RWPE1 (cell line): Measurements from ENCODE around the gene DUSP14.

ENCODE experiments used
- CTCF ChIA-PET: fragments of 350-600 bp; sonication (Branson Sonifier 250); formaldehyde crosslinking; extraction: SDS; loops from one replicate; lab custom pipeline; 2021; lab: Yijun Ruan, JAX
- POLR2A ChIA-PET: fragments of 400-600 bp; formaldehyde crosslinking; extraction: SDS; loops from one replicate; lab custom pipeline; 2020; ENCODE audit warnings: antibody characterized with exemption; ENCODE audit not compliant: low non-redundant PET; lab: Yijun Ruan, JAX
- DNase-seq: peaks from one replicate; pipeline ENCODE4 v3.0.0; 2012; ENCODE audit warnings: low spot score
- H3K27ac ChIP-seq: fragments of 450-650 bp; 2 replicates; pipeline ENCODE4 v1.5.1; 2017
- TF ChIP-seq, protein P1 (sequence below): fragments of 450-650 bp; conservative IDR thresholded peaks from 2 replicates; pipeline ENCODE4 v1.5.1; 2017; ENCODE audit warnings: low read depth, mild to moderate bottlenecking

DUSP14 gene

DNA sequence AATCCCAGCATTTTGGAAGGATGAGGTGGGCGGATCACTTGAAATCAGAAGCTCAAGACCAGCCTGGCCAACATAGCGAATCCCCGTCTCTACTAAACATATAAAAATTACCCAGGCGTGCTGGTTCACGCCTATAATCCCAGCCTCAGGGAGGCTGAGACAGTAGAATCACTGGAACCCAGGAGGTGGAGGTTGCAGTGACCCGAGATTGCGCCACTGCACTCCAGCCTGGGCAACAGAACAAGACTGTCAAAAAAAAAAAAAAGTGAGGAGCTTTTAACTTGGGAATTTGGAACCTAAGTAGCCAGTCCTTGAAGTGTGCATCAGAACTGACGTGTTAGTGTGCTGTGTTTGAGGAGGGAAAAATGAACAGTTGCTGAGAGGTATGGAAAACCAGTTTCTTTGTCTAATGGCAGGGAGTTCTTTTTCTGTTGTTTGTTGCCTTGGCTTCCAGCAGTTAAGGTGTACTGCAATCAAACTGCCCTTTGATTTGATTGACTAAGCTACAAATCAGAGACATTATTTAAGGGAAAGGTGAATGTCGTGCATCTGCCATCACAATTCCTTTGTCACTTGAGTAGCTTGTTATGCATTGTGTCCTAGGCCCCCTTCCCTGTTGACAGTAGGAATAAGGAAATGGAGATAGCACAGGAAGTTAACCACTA lies 8.6 kb upstream of the DUSP14 start:
- POLR2A ChIA-PET: no interaction called here
- TF ChIP-seq, protein P1, sequence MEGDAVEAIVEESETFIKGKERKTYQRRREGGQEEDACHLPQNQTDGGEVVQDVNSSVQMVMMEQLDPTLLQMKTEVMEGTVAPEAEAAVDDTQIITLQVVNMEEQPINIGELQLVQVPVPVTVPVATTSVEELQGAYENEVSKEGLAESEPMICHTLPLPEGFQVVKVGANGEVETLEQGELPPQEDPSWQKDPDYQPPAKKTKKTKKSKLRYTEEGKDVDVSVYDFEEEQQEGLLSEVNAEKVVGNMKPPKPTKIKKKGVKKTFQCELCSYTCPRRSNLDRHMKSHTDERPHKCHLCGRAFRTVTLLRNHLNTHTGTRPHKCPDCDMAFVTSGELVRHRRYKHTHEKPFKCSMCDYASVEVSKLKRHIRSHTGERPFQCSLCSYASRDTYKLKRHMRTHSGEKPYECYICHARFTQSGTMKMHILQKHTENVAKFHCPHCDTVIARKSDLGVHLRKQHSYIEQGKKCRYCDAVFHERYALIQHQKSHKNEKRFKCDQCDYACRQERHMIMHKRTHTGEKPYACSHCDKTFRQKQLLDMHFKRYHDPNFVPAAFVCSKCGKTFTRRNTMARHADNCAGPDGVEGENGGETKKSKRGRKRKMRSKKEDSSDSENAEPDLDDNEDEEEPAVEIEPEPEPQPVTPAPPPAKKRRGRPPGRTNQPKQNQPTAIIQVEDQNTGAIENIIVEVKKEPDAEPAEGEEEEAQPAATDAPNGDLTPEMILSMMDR: no peak
- CTCF ChIA-PET: interaction anchor here (0.5 to 0.7 kb wide), 2 partner anchors 30 to 152 kb away, joined by 3 read pairs; no protein-coding TSS in a partner anchor
- DNase-seq: no peak
- peak overlapping the region; percentile 69 for H3K27ac ChIP-seq

DNA sequence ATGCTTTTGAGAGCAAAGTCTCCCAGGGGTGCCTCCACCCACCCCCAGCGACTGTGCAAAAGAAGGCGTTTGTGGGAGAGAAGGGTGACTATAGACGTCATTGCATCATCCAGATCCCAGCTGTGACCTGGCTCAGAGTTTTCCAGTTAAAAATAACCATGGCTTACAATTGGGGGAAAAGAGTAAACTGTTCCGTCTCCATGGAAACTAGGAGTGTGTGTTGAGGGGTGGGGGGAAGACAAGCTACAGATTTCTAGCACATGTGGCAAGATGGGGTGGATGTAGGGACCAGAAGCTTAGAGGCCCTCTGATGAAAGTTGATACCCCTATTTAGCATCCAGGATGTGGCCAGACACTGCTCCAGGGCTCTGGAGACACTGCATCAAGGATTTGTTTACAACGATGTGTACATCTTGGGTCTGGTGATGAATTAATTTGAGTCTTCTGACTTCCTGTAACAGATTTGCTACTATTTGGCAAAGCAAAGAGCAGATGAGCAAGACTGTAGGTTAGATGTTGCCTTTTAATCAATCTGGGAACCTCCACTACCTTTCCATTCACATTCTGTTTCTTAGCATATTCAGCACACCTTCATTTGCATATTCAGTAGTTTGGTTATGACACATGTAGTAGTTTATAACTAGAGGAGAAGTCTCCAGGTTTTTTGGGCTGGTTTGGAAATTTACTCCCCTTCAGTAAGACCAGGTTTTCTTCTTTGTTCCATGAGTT lies 6.2 kb upstream of the DUSP14 start:
- CTCF ChIA-PET: no interaction called here
- DNase-seq: no peak
- H3K27ac ChIP-seq: peak overlapping the region; percentile 20; the same call in 1 of the 2 replicates
- TF ChIP-seq, protein P1: no peak
- POLR2A ChIA-PET: no interaction called here

DNA sequence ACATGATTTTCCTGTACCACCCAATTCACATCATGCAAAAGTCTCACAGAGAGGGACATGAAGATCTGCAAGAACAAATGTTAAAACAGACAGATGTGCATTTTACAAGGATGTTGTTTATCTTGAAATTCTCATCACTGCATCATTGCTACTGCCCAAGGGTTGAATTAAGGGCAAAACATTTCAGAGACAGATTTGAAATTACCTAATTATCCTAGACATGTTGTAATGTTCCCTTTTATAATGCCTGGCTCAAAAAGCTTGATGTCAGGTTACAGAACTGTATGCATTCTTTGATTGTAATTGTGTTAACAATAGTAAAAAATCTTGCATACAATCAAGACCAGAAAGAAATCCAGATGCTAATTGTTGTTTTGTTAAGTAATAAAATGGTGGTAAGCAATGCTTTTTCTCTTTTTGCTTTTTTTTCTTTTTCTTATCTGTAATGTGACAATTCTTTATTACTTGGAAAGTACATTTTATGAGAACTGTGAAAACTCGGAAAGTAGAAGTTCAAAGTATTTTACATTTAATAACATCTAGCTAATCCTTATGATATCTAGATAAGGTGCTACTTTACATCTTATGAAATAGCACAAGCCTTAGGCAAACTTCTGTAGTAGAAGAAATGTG lies 3.6 kb upstream of the DUSP14 start:
- DNase-seq: no peak
- H3K27ac ChIP-seq: no peak overlapping the region
- POLR2A ChIA-PET: no interaction called here
- TF ChIP-seq, protein P1: no peak
- CTCF ChIA-PET: no interaction called here

DNA sequence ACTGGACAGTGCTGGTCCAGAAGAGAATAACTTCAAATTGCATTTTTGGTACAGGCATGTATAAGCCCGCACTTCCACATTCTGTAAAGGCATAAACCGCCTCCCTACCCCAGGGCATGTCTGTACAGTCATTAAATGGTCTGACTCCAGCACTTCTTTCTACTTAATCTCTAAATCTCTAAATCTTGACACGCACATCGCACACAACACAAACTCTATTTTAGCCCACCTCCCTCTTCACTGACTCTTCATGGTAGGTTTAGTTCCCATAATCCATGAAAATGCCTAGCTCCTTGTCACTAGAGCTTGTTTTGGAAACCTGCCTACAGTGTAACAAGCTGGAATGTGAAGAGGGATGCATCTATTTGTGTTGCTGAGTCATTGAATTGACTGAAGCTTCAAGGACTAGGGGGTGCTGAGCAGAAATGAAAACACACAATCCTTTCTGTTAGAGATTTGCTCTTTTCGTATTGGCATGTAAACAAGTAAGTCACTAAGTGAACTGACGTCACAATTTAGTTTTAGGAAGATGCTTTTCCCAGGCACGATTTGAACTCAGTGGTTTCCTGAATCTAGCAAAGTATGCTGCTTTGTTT lies 1.6 kb upstream of the DUSP14 start:
- TF ChIP-seq, protein P1: no peak
- H3K27ac ChIP-seq: peak overlapping the region; percentile 98
- DNase-seq: peak; percentile 77
- POLR2A ChIA-PET: no interaction called here
- CTCF ChIA-PET: no interaction called here

DNA sequence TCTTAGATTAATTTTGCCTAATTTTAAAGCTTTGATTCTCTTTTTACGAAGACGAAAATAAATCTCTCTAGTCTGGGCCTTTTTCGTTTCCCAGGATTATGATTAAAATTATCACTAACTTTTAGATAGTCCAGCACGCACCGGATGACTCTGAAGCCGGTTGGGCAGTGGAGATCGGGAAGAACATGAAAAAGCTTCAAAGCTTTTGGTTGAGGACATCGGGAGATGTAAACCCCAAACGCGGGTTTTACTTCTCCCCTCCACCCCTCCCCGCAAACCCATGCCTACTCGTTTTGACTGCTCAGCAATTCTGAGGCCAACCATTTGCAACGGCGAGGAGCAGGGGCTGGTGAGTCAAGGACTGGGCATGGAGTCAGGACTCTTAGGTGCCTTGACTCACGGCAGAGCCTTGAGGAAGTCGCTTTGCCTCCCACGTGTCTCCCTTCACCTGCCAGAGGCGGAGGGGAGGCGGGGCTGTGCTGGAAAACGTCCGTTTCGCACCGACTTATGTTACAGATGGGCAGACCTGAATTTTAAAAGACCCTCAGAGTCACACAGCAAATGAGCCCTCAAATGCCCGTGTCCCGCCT lies 989 bp upstream of the DUSP14 start:
- ChIA-PET CTCF (no interaction called here), POLR2A (no interaction called here)
- peak; percentile 92 for DNase-seq
- peak overlapping the region; percentile 98 for H3K27ac ChIP-seq
- TF ChIP-seq, protein P1: no peak
